SH-SY5Y (cell line): Measurements from ENCODE around the gene P2RY14.

Experiments used
- GATA2 ChIP-seq: IDR thresholded peaks from 2 replicates; pipeline ENCODE4 v1.6.1; 2011; ENCODE audit warnings: mild to moderate bottlenecking, low read depth, low read length
- GATA3 ChIP-seq: IDR thresholded peaks from 2 replicates; pipeline ENCODE4 v1.6.1; 2011; ENCODE audit warnings: low read depth, mild to moderate bottlenecking, low read length, moderate library complexity

Gene P2RY14

DNA sequence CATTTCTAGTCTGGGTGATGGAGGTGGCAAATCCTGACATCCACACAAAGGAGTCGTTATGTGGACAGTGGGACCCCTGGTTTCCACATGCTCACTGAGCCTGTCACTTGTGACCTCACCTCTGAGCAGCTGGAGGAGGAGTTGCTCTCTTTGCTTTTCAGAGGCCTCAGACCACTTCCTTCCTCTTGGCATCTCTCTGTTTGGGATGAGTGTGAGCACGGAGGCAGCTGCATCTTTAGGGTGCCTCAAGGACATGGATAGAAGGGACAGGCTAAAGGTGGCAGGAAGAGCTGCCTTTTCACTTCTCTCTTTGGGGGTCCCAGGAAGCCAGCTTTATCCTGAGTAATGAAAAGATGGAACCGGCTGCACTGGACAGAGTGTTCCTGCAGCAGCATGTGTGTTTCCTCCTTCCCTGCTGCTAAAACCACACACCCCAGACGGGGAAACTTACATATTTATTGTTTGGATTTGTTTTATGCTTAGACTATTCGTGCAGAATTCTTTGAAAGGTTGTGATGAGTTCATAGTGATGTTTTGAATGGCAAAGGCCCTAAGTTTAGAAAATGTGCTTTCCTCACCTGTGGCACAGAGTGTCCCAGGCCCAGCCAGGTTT, 107.1 kb downstream of the P2RY14 start:
- TF ChIP-seq GATA3: no peak
- TF ChIP-seq GATA2: no peak

DNA sequence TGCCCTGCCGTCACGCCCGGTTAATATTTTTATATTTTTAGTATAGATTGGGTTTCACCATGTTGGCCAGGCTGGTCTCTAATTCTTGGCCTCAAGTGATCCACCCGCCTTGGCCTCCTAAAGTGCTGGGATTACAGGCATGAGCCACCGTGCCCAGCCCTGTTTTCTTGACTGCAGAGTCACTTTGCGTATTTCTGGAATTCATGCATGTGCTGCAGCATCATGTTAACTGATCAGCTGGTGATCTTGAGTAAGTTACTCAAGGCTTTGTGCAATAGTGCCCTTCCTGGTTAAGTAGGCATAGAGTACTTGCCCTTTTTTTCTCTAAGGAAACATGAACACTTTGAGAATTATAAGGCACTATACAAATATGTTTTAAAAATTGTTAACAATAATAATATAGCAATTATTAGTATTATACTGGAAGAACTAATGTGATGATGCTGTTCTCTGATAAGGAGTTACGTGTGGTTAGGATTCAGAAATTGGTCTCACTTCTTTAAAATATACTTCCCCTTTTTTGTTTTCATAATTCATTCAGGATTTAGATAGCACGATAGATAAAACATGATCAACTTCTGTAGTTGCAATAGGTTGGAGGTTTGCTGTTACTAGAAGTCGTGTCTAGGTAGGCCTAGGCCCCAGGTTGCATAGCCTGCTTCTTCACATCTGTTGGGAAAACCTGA, 108.9 kb downstream of the P2RY14 start:
- TF ChIP-seq GATA2 (no peak), GATA3 (no peak)

DNA sequence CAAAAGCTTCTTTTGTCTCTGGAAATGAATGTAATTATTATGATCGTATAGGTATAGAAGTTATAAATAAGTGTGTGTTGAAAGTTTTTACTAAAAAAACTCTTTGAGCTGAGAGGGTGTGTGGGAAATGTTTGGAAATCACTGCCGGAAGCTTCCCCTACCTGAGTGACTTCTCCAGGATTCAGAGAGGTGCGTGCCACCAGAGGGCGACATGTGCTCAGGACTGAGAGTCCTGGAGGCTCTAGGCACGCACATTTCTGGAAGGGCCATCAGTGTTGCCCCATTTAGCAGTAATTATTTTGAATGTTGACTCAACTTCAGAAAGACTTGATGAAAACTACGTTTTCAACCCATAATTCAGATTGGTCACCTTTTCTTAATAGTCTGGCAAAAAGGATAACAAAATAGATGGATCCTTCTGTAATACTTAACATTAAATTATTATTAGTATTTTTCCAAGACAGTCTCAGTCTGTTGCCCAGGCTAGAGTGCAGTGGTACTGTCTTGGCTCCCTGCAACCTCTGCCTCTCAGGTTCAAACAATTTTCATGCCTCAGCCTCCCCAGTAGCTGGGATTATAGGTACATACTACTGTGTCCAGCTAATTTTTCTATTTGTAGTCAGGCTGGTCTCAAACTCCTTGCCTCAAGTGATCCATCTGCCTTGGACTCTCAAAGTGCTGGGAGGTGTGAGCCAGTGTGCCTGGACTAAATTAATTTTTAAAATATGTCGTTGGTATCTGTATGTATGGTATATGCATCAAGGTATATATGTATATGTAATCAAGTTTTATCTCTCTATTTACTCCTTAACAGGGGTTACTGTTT, 109.9 kb downstream of the P2RY14 start:
- no peak for TF ChIP-seq GATA2
- no peak for TF ChIP-seq GATA3

- TF ChIP-seq GATA3 (no peak), GATA2 (no peak)
Measured at GRCh38 chr3:151166161-151166560, 112.2 kb downstream of the P2RY14 start.

DNA sequence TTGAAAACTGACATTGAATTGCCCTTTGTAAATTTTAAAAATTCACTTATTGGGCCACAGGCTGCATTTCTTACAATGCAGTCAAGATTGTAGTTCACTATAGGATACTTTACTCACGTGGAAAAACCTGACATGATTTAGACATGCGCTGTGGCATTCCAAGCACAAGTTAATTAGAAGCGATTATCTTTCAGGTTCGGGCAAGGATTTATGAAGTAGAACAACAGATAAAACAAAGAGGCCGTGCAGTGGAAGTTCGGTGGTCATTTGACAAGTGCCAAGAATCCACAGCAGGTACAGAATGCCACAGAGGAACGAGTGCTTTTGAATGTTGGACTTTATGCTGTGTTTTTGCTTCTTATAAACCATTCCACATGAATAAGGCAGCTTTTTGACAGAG, 113.1 kb downstream of the P2RY14 start:
- TF ChIP-seq GATA3 (no peak), GATA2 (no peak)
